Pons (tissue), 1 donor: Measurements from ENCODE around the gene PDE11A.

Source experiments
- DNase-seq: peaks from one replicate; pipeline ENCODE4 v3.0.0-alpha.2; 2016; ENCODE audit warnings: low spot score

The PDE11A gene

DNA sequence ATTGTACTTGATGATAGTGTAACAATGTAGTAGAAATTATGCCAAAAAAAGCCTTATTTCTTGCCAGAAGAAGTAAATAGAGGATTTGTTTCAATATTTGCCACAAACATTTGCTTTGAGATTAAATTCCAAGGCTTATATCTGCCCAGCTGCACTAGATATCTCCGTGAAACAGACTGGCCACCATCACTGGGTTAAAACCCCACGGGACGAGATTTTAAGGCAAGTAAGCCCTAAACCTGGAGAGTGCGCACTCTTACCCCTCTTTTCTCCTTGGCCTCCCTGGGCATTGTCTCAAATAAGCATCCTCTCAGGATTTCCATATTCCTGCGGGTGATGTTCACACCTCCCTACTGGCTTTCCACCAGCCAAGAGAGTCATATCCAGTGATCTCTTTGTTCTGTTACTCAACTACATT lies 345.6 kb downstream of the PDE11A start:
- DNase-seq: no peak

DNA sequence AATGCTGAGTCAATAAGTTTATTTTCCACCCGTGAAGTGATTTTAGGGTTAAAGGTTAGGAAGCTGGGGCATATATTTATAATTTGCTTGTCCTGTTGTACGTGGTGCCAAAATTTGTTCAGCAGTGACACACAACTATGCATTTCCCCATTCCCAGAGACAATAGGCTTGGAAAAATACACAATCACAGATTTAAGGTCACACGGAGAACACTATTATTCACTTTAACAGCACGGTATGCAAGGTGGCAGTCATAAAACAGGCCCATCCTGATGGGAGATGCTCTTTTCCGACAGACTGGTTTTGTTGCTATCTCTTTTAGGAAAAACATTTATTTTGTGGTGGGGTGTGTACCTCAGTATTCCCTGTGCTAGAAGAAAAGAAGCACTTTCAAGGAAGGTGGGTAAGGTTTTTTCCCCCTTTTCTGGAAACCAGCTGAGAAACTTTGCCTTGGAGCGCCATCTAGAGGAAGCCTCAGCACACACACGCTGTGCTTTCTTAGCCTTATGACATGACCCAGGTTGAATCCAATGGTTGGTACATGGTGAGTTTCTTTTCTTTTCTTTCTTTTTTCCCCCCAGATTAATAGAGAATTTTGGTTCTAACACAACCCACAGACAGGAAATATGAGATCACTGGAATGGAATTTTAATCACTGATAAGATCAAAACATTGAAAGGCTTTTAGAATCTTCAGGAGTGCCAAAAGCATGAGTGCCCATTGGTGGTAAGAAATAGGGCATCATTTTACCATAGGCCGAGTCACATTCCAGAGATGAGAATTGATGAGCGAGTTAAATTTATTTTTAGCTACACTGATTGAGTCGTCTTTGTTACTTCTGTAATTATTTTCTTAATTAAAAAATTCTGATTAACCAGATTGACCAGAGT lies 347.9 kb downstream of the PDE11A start:
- peak; percentile 80 for DNase-seq

- no peak for DNase-seq
These were observed 349.3 kb downstream of the PDE11A start for GRCh38 chr2:177723235-177723634.

DNA sequence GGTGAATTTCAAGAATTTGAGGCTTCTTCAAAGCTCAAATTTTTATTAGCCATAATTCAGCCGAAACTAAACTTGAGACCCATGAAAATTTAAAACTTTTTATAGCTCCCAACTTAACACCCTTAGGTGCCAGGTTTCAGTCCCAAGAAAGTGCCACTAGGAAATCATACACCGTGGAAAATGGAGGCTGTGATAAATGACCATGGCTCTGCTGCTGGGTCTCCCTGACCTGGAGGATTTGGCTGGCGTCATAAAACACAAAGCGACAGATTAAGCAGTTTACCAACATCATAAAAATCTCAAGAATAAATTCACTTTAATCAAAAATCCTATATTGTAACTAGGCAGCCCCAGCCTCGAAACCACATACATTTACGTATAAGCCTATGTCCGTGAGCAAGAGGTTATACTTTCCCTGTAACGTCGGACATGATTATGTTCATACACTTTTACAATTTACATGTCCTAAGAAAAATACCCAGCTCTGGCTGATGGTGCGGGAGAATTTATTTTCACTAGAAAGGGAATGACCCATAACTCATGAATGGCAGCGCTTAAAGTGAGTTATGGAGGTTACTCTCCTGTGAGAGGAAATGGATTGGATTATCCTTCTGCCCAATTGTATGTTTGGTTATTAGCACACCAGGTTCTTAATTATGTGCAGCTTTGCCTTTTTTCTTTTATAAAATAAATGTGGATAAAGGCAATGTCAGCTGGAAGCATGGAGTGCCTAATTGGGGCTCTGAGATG lies 350.6 kb downstream of the PDE11A start:
- DNase-seq: no peak

DNA sequence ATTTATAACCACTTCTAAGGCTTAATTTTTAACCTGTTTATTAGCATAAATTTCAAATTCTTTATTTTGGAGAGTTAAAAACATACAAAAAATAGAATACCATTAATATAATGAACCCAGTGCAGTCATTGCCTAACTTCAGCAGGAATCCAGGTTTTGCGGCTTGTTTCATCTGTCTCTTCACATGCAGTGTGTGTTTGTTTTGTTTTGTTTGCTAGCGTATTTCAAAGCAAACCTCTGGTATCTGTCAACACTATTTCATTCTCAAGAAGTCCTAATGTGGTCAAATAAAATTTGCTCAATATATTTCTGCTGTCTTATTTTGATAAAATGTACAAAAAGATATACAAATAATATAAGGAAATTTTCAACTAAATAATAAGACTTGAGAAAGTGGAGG lies 351.5 kb downstream of the PDE11A start:
- DNase-seq: no peak

- DNase-seq: no peak
These were observed 354.6 kb downstream of the PDE11A start for GRCh38 chr2:177717831-177718618.

GRCh38 chr2:177716484-177716883 lies 356.1 kb downstream of the PDE11A start:
- no peak for DNase-seq

GRCh38 chr2:177715771-177716170 lies 356.8 kb downstream of the PDE11A start:
- no peak for DNase-seq

DNA sequence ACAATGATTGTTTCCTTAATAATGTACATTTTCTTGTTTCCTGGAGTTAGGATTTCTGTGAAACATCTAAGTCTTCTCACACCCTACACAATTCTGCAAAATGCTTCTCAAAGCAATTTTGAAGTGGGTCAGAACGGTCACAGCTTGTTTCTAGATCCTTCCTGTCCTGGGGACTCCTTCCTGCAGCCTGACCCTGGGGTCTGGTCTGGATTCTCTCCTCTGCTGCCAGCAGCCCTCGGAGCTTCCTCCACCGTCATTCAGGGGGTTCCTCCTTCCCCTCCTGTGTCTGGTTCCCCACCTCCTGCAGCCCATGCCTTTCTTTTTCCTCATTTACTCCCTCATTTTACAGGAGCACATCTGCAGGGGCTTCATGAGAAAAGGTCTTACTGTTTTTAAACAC lies 357.9 kb downstream of the PDE11A start:
- no peak for DNase-seq

GRCh38 chr2:177712462-177712861 lies 360.1 kb downstream of the PDE11A start:
- no peak for DNase-seq

DNA sequence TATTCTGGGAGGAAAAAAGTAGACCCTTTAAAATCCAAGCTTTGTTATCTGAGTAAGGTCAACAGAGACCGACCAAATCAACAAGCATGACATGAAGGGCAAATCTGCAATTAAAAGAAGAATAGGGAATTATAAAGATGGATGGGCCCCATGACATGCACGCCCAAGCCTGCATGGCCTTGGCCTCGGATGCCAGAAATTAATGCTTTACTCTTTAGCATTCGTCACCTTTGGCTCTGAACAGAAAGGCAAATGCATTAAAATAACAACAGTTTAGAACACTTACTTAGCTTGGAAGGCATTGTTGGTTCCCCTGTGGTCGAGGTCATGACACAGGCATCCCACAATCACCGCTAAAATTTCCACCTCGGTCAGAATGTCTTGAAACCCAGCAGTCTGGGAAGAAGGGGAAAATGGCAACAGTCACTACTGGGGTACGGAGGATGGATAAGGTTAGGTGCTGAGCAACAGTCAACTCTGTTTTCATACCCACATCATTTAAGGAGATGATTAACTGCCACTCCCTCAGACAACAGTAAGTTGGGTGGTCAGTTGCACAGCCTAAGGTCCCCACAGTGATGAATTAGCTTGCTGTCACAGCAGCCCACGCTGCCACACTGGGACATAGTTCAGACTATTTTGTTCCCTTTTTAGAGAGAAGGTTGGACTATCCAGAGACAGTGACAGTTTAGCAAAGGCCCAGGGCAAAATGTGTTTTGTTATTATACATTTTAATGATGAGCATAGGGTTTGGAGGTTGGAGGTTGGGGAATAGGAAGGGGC lies 360.9 kb downstream of the PDE11A start:
- no peak for DNase-seq

GRCh38 chr2:177710889-177711288 lies 361.7 kb downstream of the PDE11A start:
- DNase-seq: no peak

- no peak for DNase-seq
These were observed 362.6 kb downstream of the PDE11A start for GRCh38 chr2:177709986-177710401.

DNA sequence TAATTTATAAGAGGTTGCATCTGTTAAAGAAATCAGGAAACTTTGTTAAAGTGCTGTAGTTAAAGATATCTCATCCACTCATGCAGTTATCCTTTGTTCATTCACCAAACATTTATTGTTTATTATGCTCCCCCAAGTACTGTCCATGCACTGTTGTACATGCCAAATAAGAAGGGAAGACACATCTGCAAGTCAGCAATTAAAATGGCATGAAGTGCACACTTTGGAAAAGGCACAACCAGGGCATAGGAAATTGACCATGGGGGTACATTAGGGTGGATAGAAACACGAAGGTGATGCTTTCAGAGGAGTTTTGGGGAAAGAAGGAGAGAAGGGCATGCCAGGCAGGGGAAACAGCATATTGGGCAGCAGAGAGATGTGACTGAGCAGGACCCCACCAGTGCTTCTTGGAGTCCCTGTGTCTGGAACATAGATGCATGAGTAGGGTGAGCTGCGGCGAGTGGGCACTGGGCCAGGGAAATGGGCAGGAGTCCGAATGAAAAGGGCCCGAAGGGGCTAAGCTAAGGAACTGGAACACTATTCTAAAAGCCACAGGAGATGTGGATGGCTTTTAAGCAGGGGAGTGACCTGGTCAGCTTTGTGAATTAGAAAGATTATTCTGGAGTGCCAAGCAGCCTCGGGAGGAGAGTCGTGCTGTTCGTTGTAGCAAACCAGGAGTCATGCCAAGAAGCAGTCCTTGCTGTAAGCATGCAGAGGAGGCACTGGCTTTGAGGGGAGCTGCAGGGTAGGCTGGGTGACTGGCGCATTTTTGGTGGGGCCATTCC lies 363.7 kb downstream of the PDE11A start:
- DNase-seq: no peak

DNA sequence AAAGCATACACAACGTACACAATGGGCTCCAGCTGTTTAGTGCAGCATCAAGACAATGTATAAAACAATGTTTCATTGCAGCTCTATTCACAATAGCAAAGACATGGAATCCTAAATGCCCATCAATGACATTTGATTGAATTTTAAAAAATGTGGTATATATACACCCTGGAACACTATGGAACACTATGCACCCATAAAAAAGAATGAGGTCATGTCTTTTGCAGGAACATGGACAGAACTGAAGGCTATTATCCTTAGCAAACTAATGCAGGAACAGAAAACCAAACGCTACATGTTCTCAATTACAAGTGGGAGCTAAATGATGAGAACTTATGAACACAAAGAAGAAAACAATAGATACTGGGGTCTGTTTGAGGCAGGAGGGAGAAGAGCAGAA lies 364.5 kb downstream of the PDE11A start:
- no peak for DNase-seq

GRCh38 chr2:177705511-177706173 lies 366.9 kb downstream of the PDE11A start:
- DNase-seq: no peak

DNA sequence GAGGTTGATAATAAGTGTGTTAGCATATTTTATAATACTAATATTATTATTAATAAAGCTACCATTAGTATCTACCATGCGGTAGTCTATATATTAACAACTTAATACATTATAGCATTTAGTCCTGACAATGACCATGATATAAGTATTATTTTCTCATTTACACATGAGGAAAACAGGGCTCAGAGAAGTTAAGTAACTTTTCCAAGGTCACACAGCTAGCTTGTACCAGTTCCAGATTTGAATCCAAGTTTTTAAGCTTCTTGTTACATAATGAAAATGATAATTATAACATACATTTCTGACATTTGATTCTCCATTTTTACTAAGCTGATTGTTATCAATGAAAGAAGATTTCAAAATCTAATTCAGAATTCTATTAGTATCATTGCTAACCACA lies 369.4 kb downstream of the PDE11A start:
- no peak for DNase-seq

GRCh38 chr2:177698281-177698680 lies 374.3 kb downstream of the PDE11A start:
- no peak for DNase-seq

- no peak for DNase-seq
These were observed 378.2 kb downstream of the PDE11A start for GRCh38 chr2:177694348-177694747.

DNA sequence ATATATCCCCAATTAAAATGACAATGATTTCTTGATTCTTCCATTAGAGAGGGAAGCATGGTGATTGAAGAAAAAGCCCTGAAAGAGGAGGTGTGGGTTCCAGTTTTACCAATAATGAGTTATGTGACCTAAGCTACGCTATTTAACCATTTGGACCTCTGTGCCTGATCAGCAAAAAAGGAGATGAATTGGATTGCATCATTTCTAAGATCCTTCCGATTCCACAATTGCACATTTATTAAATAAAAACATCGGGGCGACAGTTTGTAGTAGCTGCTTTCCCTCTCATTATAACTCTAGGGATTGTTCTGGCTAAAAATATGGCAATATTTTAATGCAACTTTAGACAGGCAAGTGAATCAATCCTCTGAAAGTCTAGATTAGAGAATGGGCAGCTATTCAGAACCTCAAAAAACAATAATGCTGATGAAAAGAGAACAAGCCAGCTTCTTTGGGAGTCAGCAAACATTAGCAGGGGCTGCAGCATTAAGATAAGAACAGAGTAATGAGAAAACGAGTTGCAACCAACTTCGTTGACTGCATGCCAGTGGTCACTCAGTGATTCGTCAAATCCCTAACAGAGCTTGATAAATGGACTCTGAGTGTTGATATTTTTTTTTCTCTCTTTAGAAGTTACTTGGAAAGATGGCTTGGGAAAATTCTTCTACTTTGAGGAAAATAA lies 378.8 kb downstream of the PDE11A start:
- no peak for DNase-seq
